ENCODE results near the gene PGAM5. TPM values are rescaled to one million over a fixed set of nuclear protein-coding genes. Genes with fewer than 3 reads are reported as not detected.

PGAM5 gene
- total and polyA plus RNA-seq, 10 of the 15 experiments (the other 5 are each of a cell fraction or from before 2014, with no cell fraction given): 8.2 to 90.9 (median 45.3) TPM

DNA sequence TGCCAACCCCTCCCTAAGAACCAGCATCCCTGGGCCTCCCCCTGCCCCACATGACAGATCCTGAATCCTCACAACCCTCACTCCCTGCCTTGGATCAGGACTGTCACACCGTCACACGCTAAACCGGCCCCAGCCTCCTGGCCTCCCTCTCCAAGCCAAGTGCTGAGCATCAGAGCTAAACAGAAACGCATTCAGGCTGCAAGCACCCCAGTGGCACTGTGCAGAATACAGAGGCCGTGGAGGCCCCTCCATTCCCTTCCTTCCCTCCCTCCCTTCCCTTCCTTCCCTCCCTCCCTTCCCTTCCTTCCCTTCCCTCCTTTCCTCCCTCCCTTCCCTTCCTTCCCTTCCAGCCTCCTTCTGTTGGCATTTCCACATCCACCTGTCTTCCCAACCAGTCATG, 36.1 kb upstream of the PGAM5 start:
- Histone ChIP-seq H3K4me1 (ENCODE audit: control insufficient read depth, insufficient read depth, low read length) (no peaks in the 10 kb centered on the region), H3K27me3 (replicated peaks in 1 of 2; ENCODE audit: control insufficient read depth in 2 of 2, insufficient read depth in 2 of 2, low read length in 1 of 2) (no peaks in the 10 kb centered on the region), H2AFZ (ENCODE audit: control insufficient read depth, low read depth, low read length) (no peak overlapping the region), H3K9me3 (replicated peaks; ENCODE audit: control insufficient read depth, insufficient read depth, low read length) (no peaks in the 10 kb centered on the region), H3K36me3 (ENCODE audit: control insufficient read depth in 2 of 2, insufficient read depth in 2 of 2, low read length in 1 of 2) (peaks cover 39 to 51% of the 10 kb centered on the region in 2 experiments), H3K4me3 (no peak overlapping the region), H3K27ac (ENCODE audit: control insufficient read depth, insufficient read depth) (no peak overlapping the region), H4K20me1 (ENCODE audit: control insufficient read depth, insufficient read depth) (no peaks in the 10 kb centered on the region), H3K9ac (ENCODE audit: control insufficient read depth, insufficient read depth, low read length) (no peak overlapping the region), H3K79me2 (ENCODE audit: control insufficient read depth, insufficient read depth, low read length) (no peaks in the 10 kb centered on the region), H3K4me2 (ENCODE audit: control insufficient read depth, insufficient read depth) (no peak overlapping the region)
- ATAC-seq (no peak), FAIRE-seq (no peak), DNase-seq (ENCODE audit: low read depth, low spot score) (no peak)
- TF ChIP-seq LARP7 (IDR thresholded peaks at IDR 0.05) (no peak), GATAD2B (conservative IDR thresholded peaks at IDR 0.05; ENCODE audit: low read depth) (no peak), IRF4 (IDR thresholded peaks at IDR 0.05; ENCODE audit: low read depth, low read length) (no peak), MYC (IDR thresholded peaks at IDR 0.05; ENCODE audit: insufficient read depth, insufficient read length, insufficient replicate concordance, low read length, severe bottlenecking) (no peak), NFIC (IDR thresholded peaks at IDR 0.05; ENCODE audit: low read depth, low read length) (no peak), SMC3 (IDR thresholded peaks at IDR 0.05; ENCODE audit: borderline replicate concordance, low read length) (no peak), FOXM1 (IDR thresholded peaks at IDR 0.05; ENCODE audit: low read depth, low read length) (no peak), CEBPB (IDR thresholded peaks at IDR 0.05; ENCODE audit: borderline replicate concordance in 1 of 2, low read depth in 2 of 2, low read length in 2 of 2) (no peak), POLR2A (IDR thresholded peaks at IDR 0.05; ENCODE audit: low read depth, low read length) (no peak)
- TF ChIP-seq, protein P1, sequence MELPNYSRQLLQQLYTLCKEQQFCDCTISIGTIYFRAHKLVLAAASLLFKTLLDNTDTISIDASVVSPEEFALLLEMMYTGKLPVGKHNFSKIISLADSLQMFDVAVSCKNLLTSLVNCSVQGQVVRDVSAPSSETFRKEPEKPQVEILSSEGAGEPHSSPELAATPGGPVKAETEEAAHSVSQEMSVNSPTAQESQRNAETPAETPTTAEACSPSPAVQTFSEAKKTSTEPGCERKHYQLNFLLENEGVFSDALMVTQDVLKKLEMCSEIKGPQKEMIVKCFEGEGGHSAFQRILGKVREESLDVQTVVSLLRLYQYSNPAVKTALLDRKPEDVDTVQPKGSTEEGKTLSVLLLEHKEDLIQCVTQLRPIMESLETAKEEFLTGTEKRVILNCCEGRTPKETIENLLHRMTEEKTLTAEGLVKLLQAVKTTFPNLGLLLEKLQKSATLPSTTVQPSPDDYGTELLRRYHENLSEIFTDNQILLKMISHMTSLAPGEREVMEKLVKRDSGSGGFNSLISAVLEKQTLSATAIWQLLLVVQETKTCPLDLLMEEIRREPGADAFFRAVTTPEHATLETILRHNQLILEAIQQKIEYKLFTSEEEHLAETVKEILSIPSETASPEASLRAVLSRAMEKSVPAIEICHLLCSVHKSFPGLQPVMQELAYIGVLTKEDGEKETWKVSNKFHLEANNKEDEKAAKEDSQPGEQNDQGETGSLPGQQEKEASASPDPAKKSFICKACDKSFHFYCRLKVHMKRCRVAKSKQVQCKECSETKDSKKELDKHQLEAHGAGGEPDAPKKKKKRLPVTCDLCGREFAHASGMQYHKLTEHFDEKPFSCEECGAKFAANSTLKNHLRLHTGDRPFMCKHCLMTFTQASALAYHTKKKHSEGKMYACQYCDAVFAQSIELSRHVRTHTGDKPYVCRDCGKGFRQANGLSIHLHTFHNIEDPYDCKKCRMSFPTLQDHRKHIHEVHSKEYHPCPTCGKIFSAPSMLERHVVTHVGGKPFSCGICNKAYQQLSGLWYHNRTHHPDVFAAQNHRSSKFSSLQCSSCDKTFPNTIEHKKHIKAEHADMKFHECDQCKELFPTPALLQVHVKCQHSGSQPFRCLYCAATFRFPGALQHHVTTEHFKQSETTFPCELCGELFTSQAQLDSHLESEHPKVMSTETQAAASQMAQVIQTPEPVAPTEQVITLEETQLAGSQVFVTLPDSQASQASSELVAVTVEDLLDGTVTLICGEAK (IDR thresholded peaks at IDR 0.05; ENCODE audit: borderline replicate concordance): no peak
- ChIA-PET SMC1A (ENCODE audit: uncharacterized antibody, unreplicated experiment) (no interaction called here), CTCF (no interaction called here), RAD21 (ENCODE audit: unreplicated experiment) (no interaction called here), POLR2A (no interaction called here)
- no TSS peak for BruUV-seq (replicated peaks)
- in situ Hi-C loops (cut with MboI) (no loop called here), intact Hi-C loops (cut with micrococcal nuclease; ENCODE audit: unreplicated experiment) (no loop called here)
- 100% methylated on average over 5 of the region's 5 CpGs for WGBS (ENCODE audit: insufficient coverage, insufficient replicate concordance, low lambda C conversion rate, missing lambda C conversion rate)

Measured in GM12878 (cell line).